ENCODE data around the gene BMAL1. TPM values are rescaled to one million over a fixed set of nuclear protein-coding genes. Genes with fewer than 3 reads are reported as not detected.

BMAL1 gene
- total RNA-seq, 2 experiments from 2014 or later = 20.2 to 24.8 TPM

GRCh38 chr11:13309156-13309555 is 31.6 kb downstream of the BMAL1 start:
- Mint-ChIP-seq H3K9me3 (no peaks in the 10 kb centered on the region), H3K27me3 (no peaks in the 10 kb centered on the region), H3K4me3 (no peak overlapping the region), H3K27ac (no peak overlapping the region), H3K4me1 (ENCODE audit: low read depth) (peaks cover 37% of the 10 kb centered on the region), H3K36me3 (peaks cover 18% of the 10 kb centered on the region)
- ChIA-PET CTCF (interaction anchor here (1.2 to 1.6 kb wide), 3 partner anchors 12 to 100 kb away, joined by 3 to 4 read pairs (median 4); no protein-coding TSS in a partner anchor), POLR2A (no interaction called here)
- no peak for DNase-seq
- intact Hi-C loops (cut with micrococcal nuclease) = no loop called here

GRCh38 chr11:13310443-13310842 is 32.9 kb downstream of the BMAL1 start:
- Mint-ChIP-seq H3K27ac (no peak overlapping the region), H3K36me3 (peaks cover 17% of the 10 kb centered on the region)

GRCh38 chr11:13311570-13311969 is 34.0 kb downstream of the BMAL1 start:
- DNase-seq = no peak
- Mint-ChIP-seq H3K4me1 (ENCODE audit: low read depth) (peaks cover 59% of the 10 kb centered on the region), H3K4me3 (no peak overlapping the region), H3K9me3 (no peaks in the 10 kb centered on the region), H3K27ac (no peak overlapping the region), H3K36me3 (peaks cover 17% of the 10 kb centered on the region), H3K27me3 (no peaks in the 10 kb centered on the region)
- intact Hi-C loops (cut with micrococcal nuclease) = no loop called here
- ChIA-PET CTCF (interaction anchor here (3.9 kb wide), 1 partner anchor 24 kb away, joined by 15 read pairs; no protein-coding TSS in a partner anchor), POLR2A (no interaction called here)

More at GRCh38 chr11:13310443-13310842, 32.9 kb downstream of the BMAL1 start:
- intact Hi-C loops (cut with micrococcal nuclease) = no loop called here
- Mint-ChIP-seq H3K4me3 (no peak overlapping the region), H3K9me3 (no peaks in the 10 kb centered on the region), H3K4me1 (ENCODE audit: low read depth) (peaks cover 48% of the 10 kb centered on the region), H3K27me3 (no peaks in the 10 kb centered on the region)
- CTCF ChIA-PET = interaction anchor here (1.1 to 1.7 kb wide), 2 partner anchors 22 to 26 kb away, joined by 3 to 7 read pairs; no protein-coding TSS in a partner anchor
- no peak for DNase-seq
- POLR2A ChIA-PET = no interaction called here

GRCh38 chr11:13313005-13313819 is 35.6 kb downstream of the BMAL1 start:
- ChIA-PET POLR2A (interaction anchor here (0.6 to 0.7 kb wide), 2 partner anchors 19 to 35 kb away, joined by 3 to 4 read pairs; no protein-coding TSS in a partner anchor), CTCF (interaction anchor here (0.7 to 3.9 kb wide), 6 partner anchors 10 to 349 kb away, joined by 3 to 15 read pairs (median 4); no protein-coding TSS in a partner anchor)
- H3K9me3 Mint-ChIP-seq = no peaks in the 10 kb centered on the region
- H3K27ac Mint-ChIP-seq = no peak overlapping the region
- DNase-seq = no peak
- no peaks in the 10 kb centered on the region for H3K27me3 Mint-ChIP-seq
- peaks cover 17% of the 10 kb centered on the region for H3K36me3 Mint-ChIP-seq
- H3K4me3 Mint-ChIP-seq = no peak overlapping the region
- intact Hi-C loops (cut with micrococcal nuclease) = no loop called here
- H3K4me1 Mint-ChIP-seq (ENCODE audit: low read depth) = peaks cover 72% of the 10 kb centered on the region

- ChIA-PET CTCF (interaction anchor here (0.9 to 3.9 kb wide), 4 partner anchors 12 to 117 kb away, joined by 3 to 15 read pairs (median 4); no protein-coding TSS in a partner anchor), POLR2A (no interaction called here)
- Mint-ChIP-seq H3K27me3 (no peaks in the 10 kb centered on the region), H3K36me3 (peaks cover 17% of the 10 kb centered on the region), H3K27ac (no peak overlapping the region), H3K4me3 (no peak overlapping the region), H3K4me1 (ENCODE audit: low read depth) (peaks cover 84% of the 10 kb centered on the region), H3K9me3 (no peaks in the 10 kb centered on the region)
- intact Hi-C loops (cut with micrococcal nuclease) = no loop called here
- DNase-seq = no peak
These were observed 37.2 kb downstream of the BMAL1 start for GRCh38 chr11:13314676-13315394.

GRCh38 chr11:13315517-13316432 is 38.2 kb downstream of the BMAL1 start:
- intact Hi-C loops (cut with micrococcal nuclease) = no loop called here
- POLR2A ChIA-PET = no interaction called here
- CTCF ChIA-PET = interaction anchor here (0.8 to 3.9 kb wide), 4 partner anchors 20 to 118 kb away, joined by 3 to 15 read pairs (median 9); no protein-coding TSS in a partner anchor
- Mint-ChIP-seq H3K27me3 (no peaks in the 10 kb centered on the region), H3K4me1 (ENCODE audit: low read depth) (peaks cover 84% of the 10 kb centered on the region), H3K4me3 (no peak overlapping the region), H3K27ac (peak overlapping the region; percentile 23), H3K9me3 (no peaks in the 10 kb centered on the region), H3K36me3 (peaks cover 8% of the 10 kb centered on the region)
- no peak for DNase-seq

- peaks cover 1% of the 10 kb centered on the region for H3K36me3 Mint-ChIP-seq
- CTCF ChIA-PET = interaction anchor here (0.8 to 3.1 kb wide), 2 partner anchors 19 to 21 kb away, joined by 3 to 15 read pairs; no protein-coding TSS in a partner anchor
- DNase-seq = no peak
- POLR2A ChIA-PET = interaction anchor here (1.3 kb wide), 1 partner anchor 30 kb away, joined by 5 read pairs; no protein-coding TSS in a partner anchor
- intact Hi-C loops (cut with micrococcal nuclease) = no loop called here
- no peak overlapping the region for H3K27ac Mint-ChIP-seq
- H3K27me3 Mint-ChIP-seq = no peaks in the 10 kb centered on the region
- no peak overlapping the region for H3K4me3 Mint-ChIP-seq
- peaks cover 81% of the 10 kb centered on the region for H3K4me1 Mint-ChIP-seq (ENCODE audit: low read depth)
- no peaks in the 10 kb centered on the region for H3K9me3 Mint-ChIP-seq
These were observed 39.0 kb downstream of the BMAL1 start for GRCh38 chr11:13316528-13316961.

GRCh38 chr11:13317293-13318080 is 39.9 kb downstream of the BMAL1 start:
- Mint-ChIP-seq H3K27ac (no peak overlapping the region), H3K9me3 (no peaks in the 10 kb centered on the region), H3K4me1 (ENCODE audit: low read depth) (peaks cover 82% of the 10 kb centered on the region), H3K27me3 (no peaks in the 10 kb centered on the region), H3K36me3 (no peaks in the 10 kb centered on the region), H3K4me3 (no peak overlapping the region)
- ChIA-PET POLR2A (interaction anchor here (1.3 kb wide), 1 partner anchor 31 kb away, joined by 5 read pairs; no protein-coding TSS in a partner anchor), CTCF (interaction anchor here (3.1 kb wide), 1 partner anchor 18 kb away, joined by 15 read pairs; no protein-coding TSS in a partner anchor)
- intact Hi-C loops (cut with micrococcal nuclease) = loop anchor here (2.0 kb wide), 1 partner anchor 17 kb away; no protein-coding TSS in a partner anchor
- no peak for DNase-seq

- intact Hi-C loops (cut with micrococcal nuclease) = loop anchor here (1.0 to 2.0 kb wide), 2 partner anchors 16 to 20 kb away; no protein-coding TSS in a partner anchor
- POLR2A ChIA-PET = no interaction called here
- H3K27me3 Mint-ChIP-seq = no peaks in the 10 kb centered on the region
- no peaks in the 10 kb centered on the region for H3K9me3 Mint-ChIP-seq
- peak overlapping the region; percentile 3 for H3K4me3 Mint-ChIP-seq
- CTCF ChIA-PET = interaction anchor here (0.7 to 3.1 kb wide), 3 partner anchors 17 to 83 kb away, joined by 3 to 15 read pairs (median 4); no protein-coding TSS in a partner anchor
- H3K27ac Mint-ChIP-seq = peak overlapping the region; percentile 30
- no peaks in the 10 kb centered on the region for H3K36me3 Mint-ChIP-seq
- H3K4me1 Mint-ChIP-seq (ENCODE audit: low read depth) = peaks cover 73% of the 10 kb centered on the region
- no peak for DNase-seq
These were observed 41.1 kb downstream of the BMAL1 start for GRCh38 chr11:13318498-13319295.

GRCh38 chr11:13320688-13321087 is 43.1 kb downstream of the BMAL1 start:
- Mint-ChIP-seq H3K4me3 (no peak overlapping the region), H3K27ac (no peak overlapping the region)

More at GRCh38 chr11:13320688-13321087, 43.1 kb downstream of the BMAL1 start:
- ChIA-PET CTCF (interaction anchor here (1.0 to 1.8 kb wide), 2 partner anchors 14 to 23 kb away, joined by 4 to 12 read pairs; no protein-coding TSS in a partner anchor), POLR2A (no interaction called here)
- no peaks in the 10 kb centered on the region for H3K9me3 Mint-ChIP-seq
- DNase-seq = no peak
- intact Hi-C loops (cut with micrococcal nuclease) = no loop called here
- H3K27me3 Mint-ChIP-seq = no peaks in the 10 kb centered on the region
- peaks cover 68% of the 10 kb centered on the region for H3K4me1 Mint-ChIP-seq (ENCODE audit: low read depth)
- H3K36me3 Mint-ChIP-seq = peaks cover 4% of the 10 kb centered on the region
